Measurements from ENCODE around the gene ANKRD2. TPM values are rescaled to one million over a fixed set of nuclear protein-coding genes. Genes with fewer than 3 reads are reported as not detected.

The ANKRD2 gene
- total and polyA plus RNA-seq, 10 of the 15 experiments (the other 5 are each of a cell fraction or from before 2014, with no cell fraction given) = 0.18 to 0.23 TPM; not detected in 8

GRCh38 chr10:97607095-97607636, 34.6 kb downstream of the ANKRD2 start:
- RAD21 ChIA-PET (ENCODE audit: unreplicated experiment) = no interaction called here
- SMC1A ChIA-PET (ENCODE audit: uncharacterized antibody, unreplicated experiment) = interaction anchor here (0.6 kb wide), 1 partner anchor 370 kb away, joined by 3 read pairs; no protein-coding TSS in a partner anchor
- no peaks in the 10 kb centered on the region for H3K4me1 ChIP-seq (ENCODE audit: control insufficient read depth, insufficient read depth, low read length)
- DNase-seq (ENCODE audit: low read depth, low spot score) (no peak), ATAC-seq (no peak; the same call in 2 of the 3 replicates), FAIRE-seq (no peak)
- CTCF ChIA-PET = interaction anchor here (1.6 kb wide), 1 partner anchor 53 kb away, joined by 3 read pairs; no protein-coding TSS in a partner anchor
- no peak overlapping the region for H3K4me2 ChIP-seq (ENCODE audit: control insufficient read depth, insufficient read depth)
- H3K27me3 ChIP-seq (replicated peaks in 1 of 2; ENCODE audit: control insufficient read depth in 2 of 2, insufficient read depth in 2 of 2, low read length in 1 of 2) = no peaks in the 10 kb centered on the region
- WGBS (ENCODE audit: insufficient coverage, insufficient replicate concordance, low lambda C conversion rate, missing lambda C conversion rate) = 65% methylated on average over 5 of the region's 5 CpGs
- no peak overlapping the region for H3K4me3 ChIP-seq
- no peak overlapping the region for H3K9ac ChIP-seq (ENCODE audit: control insufficient read depth, insufficient read depth, low read length)
- TF ChIP-seq SKIL (IDR thresholded peaks at IDR 0.05; ENCODE audit: low read depth, poor library complexity, severe bottlenecking) (no peak), ATF3 (IDR thresholded peaks at IDR 0.05; ENCODE audit: borderline replicate concordance, extremely low read depth, low read depth, low read length) (no peak), RELA (IDR thresholded peaks at IDR 0.05; ENCODE audit: borderline replicate concordance, partially characterized antibody) (no peak), YY1 (IDR thresholded peaks at IDR 0.05; ENCODE audit: low read depth, low read length) (no peak), TBL1XR1 (IDR thresholded peaks at IDR 0.05; ENCODE audit: low read depth, low read length) (no peak), ASH2L (IDR thresholded peaks at IDR 0.05; ENCODE audit: borderline replicate concordance, low read depth) (no peak), SMAD1 (IDR thresholded peaks at IDR 0.05; ENCODE audit: low read depth, partially characterized antibody) (no peak), ATF7 (IDR thresholded peaks at IDR 0.05; ENCODE audit: low read depth) (no peak), EZH2 (IDR thresholded peaks at IDR 0.05; ENCODE audit: borderline replicate concordance, control insufficient read depth, low read depth, low read length) (no peak), ZBTB33 (IDR thresholded peaks at IDR 0.05) (no peak), HDAC2 (IDR thresholded peaks at IDR 0.05) (no peak), IKZF1 (conservative IDR thresholded peaks at IDR 0.05) (no peak), YBX1 (IDR thresholded peaks at IDR 0.05) (no peak), CHD4 (IDR thresholded peaks at IDR 0.05) (no peak)
- no peak overlapping the region for H2AFZ ChIP-seq (ENCODE audit: control insufficient read depth, low read depth, low read length)
- intact Hi-C loops (cut with micrococcal nuclease; ENCODE audit: unreplicated experiment) (no loop called here), in situ Hi-C loops (cut with MboI) (no loop called here)
- no peaks in the 10 kb centered on the region for H3K79me2 ChIP-seq (ENCODE audit: control insufficient read depth, insufficient read depth, low read length)
- POLR2A ChIA-PET = no interaction called here
- BruUV-seq (replicated peaks) = no TSS peak
- H3K9me3 ChIP-seq (replicated peaks; ENCODE audit: control insufficient read depth, insufficient read depth, low read length) = no peaks in the 10 kb centered on the region
- no peaks in the 10 kb centered on the region for H3K36me3 ChIP-seq (ENCODE audit: control insufficient read depth in 2 of 2, insufficient read depth in 2 of 2, low read length in 1 of 2)
- no peak overlapping the region for H3K27ac ChIP-seq (ENCODE audit: control insufficient read depth, insufficient read depth)
- H4K20me1 ChIP-seq (ENCODE audit: control insufficient read depth, insufficient read depth) = no peaks in the 10 kb centered on the region

All from GM12878 (cell line).